ENCODE data around the gene SYTL2. TPM values are rescaled to one million over a fixed set of nuclear protein-coding genes. Genes with fewer than 3 reads are reported as not detected.
A peak's percentile ranks its signal among the peaks of the same experiment; 100 is the strongest.

The SYTL2 gene
- total RNA-seq, 2 experiments from 2014 or later: 9.5 to 11.2 TPM

- no peaks in the 10 kb centered on the region for H3K4me1 Mint-ChIP-seq (ENCODE audit: low read depth)
- no peak overlapping the region for H3K27ac Mint-ChIP-seq
- H3K4me3 Mint-ChIP-seq: no peak overlapping the region
- no peaks in the 10 kb centered on the region for H3K9me3 Mint-ChIP-seq
- H3K27me3 Mint-ChIP-seq: no peaks in the 10 kb centered on the region
- ATAC-seq (no peak), DNase-seq (no peak)
- CTCF ChIA-PET: interaction anchor here (1.2 kb wide), 1 partner anchor 18 kb away, joined by 3 read pairs; no protein-coding TSS in a partner anchor
- TF ChIP-seq, protein P1, sequence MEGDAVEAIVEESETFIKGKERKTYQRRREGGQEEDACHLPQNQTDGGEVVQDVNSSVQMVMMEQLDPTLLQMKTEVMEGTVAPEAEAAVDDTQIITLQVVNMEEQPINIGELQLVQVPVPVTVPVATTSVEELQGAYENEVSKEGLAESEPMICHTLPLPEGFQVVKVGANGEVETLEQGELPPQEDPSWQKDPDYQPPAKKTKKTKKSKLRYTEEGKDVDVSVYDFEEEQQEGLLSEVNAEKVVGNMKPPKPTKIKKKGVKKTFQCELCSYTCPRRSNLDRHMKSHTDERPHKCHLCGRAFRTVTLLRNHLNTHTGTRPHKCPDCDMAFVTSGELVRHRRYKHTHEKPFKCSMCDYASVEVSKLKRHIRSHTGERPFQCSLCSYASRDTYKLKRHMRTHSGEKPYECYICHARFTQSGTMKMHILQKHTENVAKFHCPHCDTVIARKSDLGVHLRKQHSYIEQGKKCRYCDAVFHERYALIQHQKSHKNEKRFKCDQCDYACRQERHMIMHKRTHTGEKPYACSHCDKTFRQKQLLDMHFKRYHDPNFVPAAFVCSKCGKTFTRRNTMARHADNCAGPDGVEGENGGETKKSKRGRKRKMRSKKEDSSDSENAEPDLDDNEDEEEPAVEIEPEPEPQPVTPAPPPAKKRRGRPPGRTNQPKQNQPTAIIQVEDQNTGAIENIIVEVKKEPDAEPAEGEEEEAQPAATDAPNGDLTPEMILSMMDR (IDR thresholded peaks at IDR 0.05): no peak
- intact Hi-C loops (cut with micrococcal nuclease): no loop called here
- no peaks in the 10 kb centered on the region for H3K36me3 Mint-ChIP-seq (ENCODE audit: low read depth)
- POLR2A ChIA-PET: no interaction called here
Measured at GRCh38 chr11:85709941-85710702, 100.8 kb downstream of the SYTL2 start.

GRCh38 chr11:85705800-85706199 lies 105.1 kb downstream of the SYTL2 start:
- no peaks in the 10 kb centered on the region for H3K9me3 Mint-ChIP-seq
- ATAC-seq: no peak
- H3K4me3 Mint-ChIP-seq: no peak overlapping the region
- H3K27ac Mint-ChIP-seq: no peak overlapping the region
- intact Hi-C loops (cut with micrococcal nuclease): no loop called here
- POLR2A ChIA-PET: no interaction called here
- TF ChIP-seq, protein P1 (IDR thresholded peaks at IDR 0.05): no peak
- CTCF ChIA-PET: no interaction called here
- H3K36me3 Mint-ChIP-seq (ENCODE audit: low read depth): no peaks in the 10 kb centered on the region
- no peak for DNase-seq
- H3K27me3 Mint-ChIP-seq: no peaks in the 10 kb centered on the region
- no peaks in the 10 kb centered on the region for H3K4me1 Mint-ChIP-seq (ENCODE audit: low read depth)

DNA sequence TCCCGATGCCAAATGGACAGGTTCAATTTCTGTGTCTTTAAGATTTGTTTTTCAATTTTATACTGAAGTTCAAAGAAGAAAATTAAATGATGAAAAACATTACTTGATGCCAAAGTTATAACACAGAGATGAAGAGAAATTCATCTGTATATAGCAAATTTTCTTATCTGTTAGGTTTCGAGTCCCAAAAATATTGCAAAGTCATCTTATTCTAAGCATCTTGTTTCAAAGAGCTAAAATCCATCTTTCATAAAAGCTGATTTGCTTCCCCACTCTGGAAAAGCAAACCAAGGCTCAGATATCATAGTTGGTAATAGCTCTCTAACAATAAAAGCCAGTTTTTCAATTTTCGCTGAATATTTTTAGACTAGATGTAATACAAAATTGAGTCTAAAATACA lies 106.0 kb downstream of the SYTL2 start:
- no peaks in the 10 kb centered on the region for H3K27me3 Mint-ChIP-seq
- H3K36me3 Mint-ChIP-seq (ENCODE audit: low read depth): no peaks in the 10 kb centered on the region
- no peaks in the 10 kb centered on the region for H3K9me3 Mint-ChIP-seq
- ChIA-PET POLR2A (interaction anchor here (0.6 kb wide), 1 partner anchor 86 kb away, joined by 3 read pairs; no protein-coding TSS in a partner anchor), CTCF (interaction anchor here (1.2 kb wide), 1 partner anchor 9 kb away, joined by 3 read pairs; no protein-coding TSS in a partner anchor)
- TF ChIP-seq, protein P1 (IDR thresholded peaks at IDR 0.05): no peak
- H3K27ac Mint-ChIP-seq: no peak overlapping the region
- peaks cover 8% of the 10 kb centered on the region for H3K4me1 Mint-ChIP-seq (ENCODE audit: low read depth)
- DNase-seq (no peak), ATAC-seq (no peak)
- H3K4me3 Mint-ChIP-seq: no peak overlapping the region
- intact Hi-C loops (cut with micrococcal nuclease): loop anchor here (5.0 kb wide), 1 partner anchor 42 kb away; no protein-coding TSS in a partner anchor

GRCh38 chr11:85699957-85700741 lies 110.8 kb downstream of the SYTL2 start:
- no peaks in the 10 kb centered on the region for H3K27me3 Mint-ChIP-seq
- TF ChIP-seq, protein P1 (IDR thresholded peaks at IDR 0.05): no peak

More at GRCh38 chr11:85699957-85700741, 110.8 kb downstream of the SYTL2 start:
- no peaks in the 10 kb centered on the region for H3K36me3 Mint-ChIP-seq (ENCODE audit: low read depth)
- ChIA-PET CTCF (interaction anchor here (0.7 to 1.4 kb wide), 5 partner anchors 15 to 571 kb away, joined by 3 to 4 read pairs (median 4); partner anchors contain the start of gene CCDC83), POLR2A (interaction anchor here (0.8 to 1.1 kb wide), 4 partner anchors 8 to 80 kb away, joined by 3 to 4 read pairs (median 3); partner anchors contain the start of gene CCDC89)
- DNase-seq: no peak
- H3K9me3 Mint-ChIP-seq: no peaks in the 10 kb centered on the region
- H3K4me1 Mint-ChIP-seq (ENCODE audit: low read depth): peaks cover 28% of the 10 kb centered on the region
- peak; percentile 67 for ATAC-seq
- intact Hi-C loops (cut with micrococcal nuclease): loop anchor here (5.0 kb wide), 1 partner anchor 47 kb away; no protein-coding TSS in a partner anchor
- peak overlapping the region; percentile 81 for H3K27ac Mint-ChIP-seq
- peak overlapping the region; percentile 36 for H3K4me3 Mint-ChIP-seq

All from activated CD8-positive, alpha-beta T cell treated with anti-CD3 and anti-CD28 coated beads for 36 hours (primary cell).